Nephron (organoid): ENCODE measurements around the gene PIGU.

Experiments
- H3K27ac Mint-ChIP-seq, 3 experiments: 2 replicates each; pipeline ENCODE4 v1.8.0; 2020; ENCODE audit warnings: mixed read lengths in 3 of 3, mild to moderate bottlenecking in 2 of 3, moderate library complexity in 1 of 3
- H3K27me3 Mint-ChIP-seq: 2 replicates; pipeline ENCODE4 v1.8.0; 2021; ENCODE audit warnings: low read depth, mild to moderate bottlenecking, moderate library complexity, mixed read lengths
- H3K36me3 Mint-ChIP-seq: 2 replicates; pipeline ENCODE4 v1.8.0; 2020; ENCODE audit warnings: low read depth, mixed read lengths
- H3K4me1 Mint-ChIP-seq: 2 replicates; pipeline ENCODE4 v1.8.0; 2020; ENCODE audit warnings: mixed read lengths
- H3K4me3 Mint-ChIP-seq, 3 experiments: 2 replicates each; pipeline ENCODE4 v1.8.0; 2020; ENCODE audit warnings: mild to moderate bottlenecking in 3 of 3, mixed read lengths in 3 of 3, moderate library complexity in 2 of 3
- H3K9me3 Mint-ChIP-seq: 2 replicates; pipeline ENCODE4 v1.8.0; 2020; ENCODE audit warnings: mixed read lengths
- TF ChIP-seq, protein P1 (sequence below), 3 experiments: fragments of 200-600 bp; sonication (generic); IDR thresholded peaks; one replicate each; pipeline ENCODE4 v1.5.0; 2021; ENCODE audit warnings: antibody characterized with exemption in 3 of 3; ENCODE audit not compliant: unreplicated experiment in 3 of 3

PIGU gene

DNA sequence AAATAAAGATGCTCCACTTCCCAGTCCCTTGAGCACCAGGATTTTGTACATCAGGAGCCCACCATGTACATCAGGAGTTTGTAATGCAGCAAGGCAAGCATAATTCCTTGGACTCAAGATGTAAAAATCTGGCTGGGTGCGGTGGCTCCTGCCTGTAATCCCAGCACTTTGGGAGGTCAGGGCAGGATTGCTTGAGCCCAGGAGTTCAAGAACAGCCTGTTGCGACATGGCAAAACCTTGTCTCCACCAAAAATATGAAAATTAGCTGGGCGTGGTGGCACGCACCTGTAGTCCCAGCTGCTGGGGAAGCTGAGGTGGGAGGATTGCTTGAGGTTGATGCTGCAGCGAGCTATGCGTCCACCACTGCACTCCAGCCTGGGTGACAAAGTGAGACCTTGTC lies 134.5 kb downstream of the PIGU start:
- TF ChIP-seq, protein P1, sequence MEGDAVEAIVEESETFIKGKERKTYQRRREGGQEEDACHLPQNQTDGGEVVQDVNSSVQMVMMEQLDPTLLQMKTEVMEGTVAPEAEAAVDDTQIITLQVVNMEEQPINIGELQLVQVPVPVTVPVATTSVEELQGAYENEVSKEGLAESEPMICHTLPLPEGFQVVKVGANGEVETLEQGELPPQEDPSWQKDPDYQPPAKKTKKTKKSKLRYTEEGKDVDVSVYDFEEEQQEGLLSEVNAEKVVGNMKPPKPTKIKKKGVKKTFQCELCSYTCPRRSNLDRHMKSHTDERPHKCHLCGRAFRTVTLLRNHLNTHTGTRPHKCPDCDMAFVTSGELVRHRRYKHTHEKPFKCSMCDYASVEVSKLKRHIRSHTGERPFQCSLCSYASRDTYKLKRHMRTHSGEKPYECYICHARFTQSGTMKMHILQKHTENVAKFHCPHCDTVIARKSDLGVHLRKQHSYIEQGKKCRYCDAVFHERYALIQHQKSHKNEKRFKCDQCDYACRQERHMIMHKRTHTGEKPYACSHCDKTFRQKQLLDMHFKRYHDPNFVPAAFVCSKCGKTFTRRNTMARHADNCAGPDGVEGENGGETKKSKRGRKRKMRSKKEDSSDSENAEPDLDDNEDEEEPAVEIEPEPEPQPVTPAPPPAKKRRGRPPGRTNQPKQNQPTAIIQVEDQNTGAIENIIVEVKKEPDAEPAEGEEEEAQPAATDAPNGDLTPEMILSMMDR (IDR thresholded peaks at IDR 0.05; ENCODE audit: unreplicated experiment in 3 of 3) = no peak
- H3K36me3 Mint-ChIP-seq = peaks cover 38% of the 10 kb centered on the region
- no peak overlapping the region for H3K4me3 Mint-ChIP-seq
- peaks cover 8% of the 10 kb centered on the region for H3K27me3 Mint-ChIP-seq
- no peak overlapping the region for H3K27ac Mint-ChIP-seq
- peaks cover 24% of the 10 kb centered on the region for H3K4me1 Mint-ChIP-seq
- H3K9me3 Mint-ChIP-seq = no peaks in the 10 kb centered on the region

DNA sequence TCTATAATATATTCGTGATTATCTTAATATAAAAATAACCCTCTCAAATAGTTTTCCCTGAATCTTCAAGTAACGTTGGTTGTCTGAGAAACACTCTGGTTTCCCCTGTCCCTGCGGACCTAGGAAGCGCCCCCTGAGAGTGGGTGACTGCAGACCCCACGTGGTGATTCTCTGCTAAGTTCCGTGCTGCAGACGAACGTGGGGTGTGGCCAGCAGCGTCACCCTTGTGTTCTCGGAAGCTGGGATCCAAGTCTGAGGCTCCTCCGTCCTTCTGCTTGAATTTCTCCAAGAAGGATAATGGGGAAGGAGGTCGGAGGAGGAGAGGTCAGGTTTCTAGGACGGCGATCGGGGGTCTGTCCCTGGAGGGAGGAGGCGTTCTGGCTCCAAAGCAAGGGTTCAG lies 135.0 kb downstream of the PIGU start:
- H3K9me3 Mint-ChIP-seq = no peaks in the 10 kb centered on the region
- H3K4me1 Mint-ChIP-seq = peaks cover 22% of the 10 kb centered on the region
- H3K4me3 Mint-ChIP-seq = no peak overlapping the region
- H3K27ac Mint-ChIP-seq = no peak overlapping the region
- H3K36me3 Mint-ChIP-seq = peaks cover 43% of the 10 kb centered on the region
- H3K27me3 Mint-ChIP-seq = peaks cover 8% of the 10 kb centered on the region
- TF ChIP-seq, protein P1 (IDR thresholded peaks at IDR 0.05; ENCODE audit: unreplicated experiment in 3 of 3) = no peak

DNA sequence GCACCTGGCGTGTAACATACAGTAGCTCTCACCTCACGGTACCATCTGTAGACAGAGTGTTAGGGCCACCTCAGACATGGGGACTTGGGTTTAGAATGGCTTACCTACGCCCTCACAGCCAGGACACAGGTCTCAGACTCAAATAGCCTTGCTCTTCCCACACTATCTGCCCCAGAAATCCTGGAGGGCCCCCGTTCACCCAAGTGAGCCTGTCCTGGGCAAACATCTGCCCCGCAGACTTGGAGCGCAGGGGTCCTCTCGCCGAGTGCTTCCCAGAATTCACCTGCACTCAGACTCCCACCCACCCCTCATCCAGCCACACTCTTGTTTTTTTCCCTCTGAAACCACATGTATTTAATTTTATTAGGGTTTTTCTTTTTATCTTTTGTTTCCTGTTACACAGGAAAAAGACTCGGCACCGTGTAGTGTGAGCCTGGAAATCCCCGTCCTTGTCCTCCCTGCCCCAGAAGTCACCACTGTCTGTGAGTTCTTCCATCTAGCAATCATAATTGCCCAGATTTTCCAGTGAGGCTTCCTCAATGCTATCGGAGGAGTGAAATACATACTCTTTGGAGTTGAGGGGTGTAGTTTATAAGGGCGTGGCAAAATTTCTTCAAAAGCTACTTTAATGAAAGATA lies 135.5 kb downstream of the PIGU start:
- H3K9me3 Mint-ChIP-seq = no peaks in the 10 kb centered on the region
- no peak overlapping the region for H3K4me3 Mint-ChIP-seq
- H3K36me3 Mint-ChIP-seq = peaks cover 43% of the 10 kb centered on the region
- H3K4me1 Mint-ChIP-seq = peaks cover 18% of the 10 kb centered on the region
- peaks cover 8% of the 10 kb centered on the region for H3K27me3 Mint-ChIP-seq
- no peak overlapping the region for H3K27ac Mint-ChIP-seq
- TF ChIP-seq, protein P1 (IDR thresholded peaks at IDR 0.05; ENCODE audit: unreplicated experiment in 3 of 3) = no peak

DNA sequence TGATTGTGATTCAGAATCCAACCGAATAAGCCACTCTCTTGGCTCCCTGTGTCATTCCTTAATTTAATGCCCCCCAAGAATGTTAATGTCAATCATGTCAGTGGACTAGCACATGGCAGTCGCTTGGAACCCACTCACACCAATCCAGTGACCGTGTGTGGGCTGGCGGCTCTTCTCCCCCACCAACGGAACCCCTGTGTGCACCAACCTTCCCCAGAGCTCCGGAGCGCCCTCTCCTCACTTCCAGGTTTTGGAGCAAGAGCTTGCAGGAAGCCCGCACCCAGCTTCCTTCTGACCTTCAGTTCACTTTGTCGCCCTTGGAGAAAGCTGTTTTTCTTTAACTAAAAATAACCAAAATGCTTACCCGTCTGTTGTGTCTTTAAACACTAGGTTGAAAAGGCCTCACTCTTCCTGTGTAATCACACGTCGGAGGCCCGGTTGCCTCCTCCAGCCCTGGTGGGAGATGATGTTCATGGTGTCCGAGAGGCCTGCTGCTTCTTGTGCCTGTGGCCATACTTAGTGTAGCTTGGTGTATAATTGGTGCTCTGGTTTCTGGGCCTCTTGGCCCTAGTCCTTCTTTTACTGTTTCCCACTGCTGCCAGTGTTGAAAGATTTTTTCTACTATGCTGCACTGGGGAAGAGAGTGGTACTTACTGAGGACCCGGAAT lies 136.2 kb downstream of the PIGU start:
- TF ChIP-seq, protein P1 (IDR thresholded peaks at IDR 0.05; ENCODE audit: unreplicated experiment in 3 of 3) = no peak
- Mint-ChIP-seq H3K4me3 (no peak overlapping the region), H3K4me1 (peaks cover 18% of the 10 kb centered on the region), H3K9me3 (no peaks in the 10 kb centered on the region), H3K27me3 (peaks cover 7% of the 10 kb centered on the region), H3K36me3 (peaks cover 48% of the 10 kb centered on the region), H3K27ac (no peak overlapping the region)

DNA sequence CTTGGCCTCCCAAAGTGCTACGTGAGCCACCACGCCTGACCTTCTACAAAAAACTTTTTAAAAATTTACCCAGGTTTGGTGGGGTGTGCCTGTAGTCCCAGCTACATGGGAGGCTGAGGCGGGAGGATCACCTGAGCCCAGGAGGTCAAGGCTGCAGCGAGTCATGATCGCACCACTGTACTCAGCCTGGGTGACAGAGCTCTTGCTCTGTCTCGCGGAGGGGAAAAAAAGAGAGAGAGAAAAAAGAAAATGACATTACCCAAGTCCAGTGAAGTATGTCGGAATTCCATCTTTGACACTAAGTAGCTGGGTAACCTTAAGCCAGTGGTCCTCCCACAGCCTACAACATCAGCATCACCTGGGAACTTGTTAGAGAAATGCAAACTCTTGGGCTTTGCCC lies 137.1 kb downstream of the PIGU start:
- H3K9me3 Mint-ChIP-seq = no peaks in the 10 kb centered on the region
- TF ChIP-seq, protein P1 (IDR thresholded peaks at IDR 0.05; ENCODE audit: unreplicated experiment in 3 of 3) = no peak
- H3K4me3 Mint-ChIP-seq = no peak overlapping the region
- peaks cover 56% of the 10 kb centered on the region for H3K36me3 Mint-ChIP-seq
- H3K27me3 Mint-ChIP-seq = no peaks in the 10 kb centered on the region
- H3K27ac Mint-ChIP-seq = no peak overlapping the region
- H3K4me1 Mint-ChIP-seq = peaks cover 17% of the 10 kb centered on the region

DNA sequence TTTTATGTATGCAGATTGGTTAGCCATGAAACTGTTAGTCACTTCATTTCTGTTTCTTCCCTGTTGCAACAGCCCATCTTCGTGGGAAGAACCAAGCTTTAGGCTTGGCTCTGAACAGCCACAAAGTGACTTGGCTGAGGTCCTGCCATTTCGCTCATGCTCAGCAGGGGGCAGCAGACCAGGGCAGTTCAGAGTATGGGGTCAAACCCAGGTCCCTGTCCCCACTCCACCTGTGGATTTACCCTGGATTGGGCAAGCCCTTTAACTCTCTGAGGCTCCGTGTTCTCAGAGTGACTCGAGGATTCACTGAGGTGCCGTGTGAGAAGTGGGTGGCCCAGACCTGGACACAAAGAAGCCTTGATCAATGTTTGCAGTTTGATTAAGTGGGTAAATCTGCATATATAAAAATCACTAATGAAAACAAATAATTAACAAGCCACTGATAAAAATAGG lies 138.2 kb downstream of the PIGU start:
- Mint-ChIP-seq H3K27ac (no peak overlapping the region), H3K9me3 (no peaks in the 10 kb centered on the region), H3K36me3 (peaks cover 63% of the 10 kb centered on the region), H3K27me3 (no peaks in the 10 kb centered on the region), H3K4me1 (peaks cover 6% of the 10 kb centered on the region), H3K4me3 (no peak overlapping the region)
- TF ChIP-seq, protein P1 (IDR thresholded peaks at IDR 0.05; ENCODE audit: unreplicated experiment in 3 of 3) = peak; percentile 52 to 67 (median 64)
